IMR-90 (cell line): ENCODE data around the gene TM4SF18. TPM values are rescaled to one million over a fixed set of nuclear protein-coding genes. Genes with fewer than 3 reads are reported as not detected.

ENCODE experiments used
- ATAC-seq: fragments of 200-7000 bp; cut with Tn5 transposase; 2 replicates; pipeline ENCODE4 v1.9.1; 2020; ENCODE audit warnings: low read depth, mild to moderate bottlenecking, moderate library complexity
- BruUV-seq: library from RNA; stranded (reverse); fragments of 400-500 nt; replicated peaks from 2 replicates; lab custom pipeline; 2021; lab: Mats Ljungman, UMichigan
- CTCF ChIA-PET: fragments of 300-600 bp; formaldehyde crosslinking; extraction: SDS; loops from one replicate; lab custom pipeline; 2021; ENCODE audit warnings: antibody characterized with exemption; lab: Yijun Ruan, JAX
- POLR2A ChIA-PET: fragments of 300-600 bp; sonication (Branson Sonifier 250); formaldehyde crosslinking; loops from one replicate; lab custom pipeline; 2022; ENCODE audit warnings: antibody characterized with exemption; ENCODE audit not compliant: unreplicated experiment; lab: Charles Lee
- DNase-seq: peaks from one replicate; pipeline ENCODE4 v3.0.0; 2013
- H2AFZ ChIP-seq: replicated peaks from 2 replicates; pipeline ENCODE3; 2013; ENCODE audit warnings: low read length, mild to moderate bottlenecking; ENCODE audit not compliant: poor library complexity
- H2AK5ac ChIP-seq: 2 replicates; pipeline ENCODE4 v1.6.1; 2013; ENCODE audit warnings: low read depth, low read length, inconsistent platforms
- H2AK9ac ChIP-seq: replicated peaks from 2 replicates; pipeline ENCODE3; 2013; ENCODE audit warnings: mild to moderate bottlenecking, low read depth, low read length, moderate library complexity; ENCODE audit not compliant: poor library complexity
- H2BK120ac ChIP-seq: 2 replicates; pipeline ENCODE4 v1.6.1; 2013; ENCODE audit warnings: low read depth, low read length, inconsistent platforms
- H2BK15ac ChIP-seq: 3 replicates; pipeline ENCODE4 v1.6.1; 2013; ENCODE audit warnings: low read depth, low read length, inconsistent platforms
- H2BK20ac ChIP-seq: 2 replicates; pipeline ENCODE4 v1.6.1; 2013; ENCODE audit warnings: low read depth, mild to moderate bottlenecking, inconsistent platforms, low read length, moderate library complexity
- H2BK5ac ChIP-seq: 2 replicates; pipeline ENCODE4 v1.6.1; 2013; ENCODE audit warnings: mild to moderate bottlenecking, low read depth, low read length, inconsistent platforms; ENCODE audit not compliant: poor library complexity, severe bottlenecking
- H3K14ac ChIP-seq: replicated peaks from 2 replicates; pipeline ENCODE4 v1.6.1; 2013; ENCODE audit warnings: low read depth, low read length, inconsistent platforms
- H3K18ac ChIP-seq: 2 replicates; pipeline ENCODE4 v1.6.1; 2013; ENCODE audit warnings: low read depth, low read length, control low read depth
- H3K23ac ChIP-seq: 2 replicates; pipeline ENCODE4 v1.6.1; 2013; ENCODE audit warnings: low read depth, low read length, inconsistent platforms
- H3K27ac ChIP-seq: 2 replicates; pipeline ENCODE4 v1.5.1; 2013; ENCODE audit warnings: mild to moderate bottlenecking, control low read depth, low read length; ENCODE audit not compliant: insufficient read depth
- H3K27me3 ChIP-seq: 2 replicates; pipeline ENCODE4 v1.6.1; 2013; ENCODE audit warnings: low read length; ENCODE audit not compliant: control insufficient read depth, insufficient read depth
- H3K36me3 ChIP-seq: 2 replicates; pipeline ENCODE4 v1.6.1; 2013; ENCODE audit warnings: low read length, mixed read lengths; ENCODE audit not compliant: control insufficient read depth, insufficient read depth
- H3K4ac ChIP-seq: 2 replicates; pipeline ENCODE4 v1.6.1; 2013; ENCODE audit warnings: low read depth, low read length, inconsistent platforms
- H3K4me1 ChIP-seq: 2 replicates; pipeline ENCODE4 v1.6.1; 2013; ENCODE audit warnings: low read length, mixed read lengths; ENCODE audit not compliant: control insufficient read depth, insufficient read depth
- H3K4me2 ChIP-seq: 2 replicates; pipeline ENCODE4 v1.6.1; 2013; ENCODE audit warnings: low read depth, mild to moderate bottlenecking, control low read depth, low read length, moderate library complexity
- H3K4me3 ChIP-seq: 2 replicates; pipeline ENCODE4 v1.5.1; 2013; ENCODE audit warnings: low read depth, mild to moderate bottlenecking, control low read depth, low read length, moderate library complexity; ENCODE audit not compliant: insufficient read depth
- H3K56ac ChIP-seq: 2 replicates; pipeline ENCODE4 v1.6.1; 2013; ENCODE audit warnings: low read length, inconsistent platforms; ENCODE audit not compliant: insufficient read depth; ENCODE audit errors: extremely low read depth
- H3K79me1 ChIP-seq, 2 experiments: 2 replicates each; pipeline ENCODE4 v1.6.1; 2013; ENCODE audit warnings: low read length in 2 of 2, inconsistent platforms in 1 of 2, low read depth in 1 of 2
- H3K9ac ChIP-seq: 2 replicates; pipeline ENCODE4 v1.6.1; 2013; ENCODE audit warnings: low read depth, low read length, control low read depth
- H3K9me1 ChIP-seq: 2 replicates; pipeline ENCODE4 v1.6.1; 2013; ENCODE audit warnings: low read length, inconsistent platforms; ENCODE audit not compliant: insufficient read depth
- H3K9me3 ChIP-seq: 2 replicates; pipeline ENCODE4 v1.6.1; 2013; ENCODE audit warnings: low read length; ENCODE audit not compliant: control insufficient read depth, insufficient read depth
- H4K20me1 ChIP-seq: 2 replicates; pipeline ENCODE4 v1.6.1; 2013; ENCODE audit warnings: low read length, inconsistent platforms; ENCODE audit not compliant: insufficient read depth
- H4K5ac ChIP-seq: 2 replicates; pipeline ENCODE4 v1.6.1; 2013; ENCODE audit warnings: mild to moderate bottlenecking, low read depth, low read length, control low read depth
- H4K8ac ChIP-seq, 2 experiments: 2 replicates each; pipeline ENCODE4 v1.6.1; 2013; ENCODE audit warnings: low read depth in 2 of 2, low read length in 2 of 2, control low read depth in 1 of 2, inconsistent platforms in 1 of 2
- H4K91ac ChIP-seq: 2 replicates; pipeline ENCODE4 v1.6.1; 2013; ENCODE audit warnings: low read depth, low read length, inconsistent platforms; ENCODE audit not compliant: insufficient read depth
- BHLHE40 ChIP-seq: fragments of 150-350 bp; IDR thresholded peaks from 2 replicates; pipeline ENCODE4 v1.6.1; 2016; ENCODE audit warnings: mild to moderate bottlenecking, low read depth, low read length
- CEBPB ChIP-seq: IDR thresholded peaks from 2 replicates; pipeline ENCODE4 v1.6.1; 2012; ENCODE audit warnings: low read depth, low read length, improper control_type of control experiment
- CHD1 ChIP-seq: IDR thresholded peaks from 2 replicates; pipeline ENCODE4 v1.6.1; 2012; ENCODE audit warnings: low read depth, low read length, improper control_type of control experiment
- FOS ChIP-seq: fragments of 150-350 bp; IDR thresholded peaks from 2 replicates; pipeline ENCODE4 v1.6.1; 2016; ENCODE audit warnings: low read depth, low read length
- MAFK ChIP-seq: IDR thresholded peaks from 2 replicates; pipeline ENCODE4 v1.6.1; 2012; ENCODE audit warnings: low read depth, low read length, improper control_type of control experiment
- MAZ ChIP-seq: IDR thresholded peaks from 2 replicates; pipeline ENCODE4 v1.6.1; 2012; ENCODE audit warnings: low read depth, mild to moderate bottlenecking, low read length, improper control_type of control experiment, moderate library complexity, borderline replicate concordance
- MXI1 ChIP-seq: IDR thresholded peaks from 2 replicates; pipeline ENCODE4 v1.6.1; 2012; ENCODE audit warnings: low read depth, mild to moderate bottlenecking, low read length, moderate library complexity, borderline replicate concordance
- NFE2L2 ChIP-seq: fragments of 150-350 bp; IDR thresholded peaks from 2 replicates; pipeline ENCODE4 v1.6.1; 2016; ENCODE audit warnings: low read depth, mild to moderate bottlenecking, low read length
- POLR2A ChIP-seq: IDR thresholded peaks from 2 replicates; pipeline ENCODE4 v1.6.1; 2012; ENCODE audit warnings: mild to moderate bottlenecking, low read depth, low read length
- RAD21 ChIP-seq: IDR thresholded peaks from 2 replicates; pipeline ENCODE4 v1.6.1; 2012; ENCODE audit warnings: low read length, improper control_type of control experiment
- RCOR1 ChIP-seq: IDR thresholded peaks from 2 replicates; pipeline ENCODE4 v1.6.1; 2012; ENCODE audit warnings: mild to moderate bottlenecking, low read length, improper control_type of control experiment; ENCODE audit not compliant: insufficient replicate concordance
- RFX5 ChIP-seq: IDR thresholded peaks from 2 replicates; pipeline ENCODE4 v1.8.0; 2012; ENCODE audit warnings: low read depth, mild to moderate bottlenecking, low read length, moderate library complexity
- SMC3 ChIP-seq: fragments of 150-350 bp; IDR thresholded peaks from 2 replicates; pipeline ENCODE4 v1.6.1; 2016; ENCODE audit warnings: low read depth, mild to moderate bottlenecking, antibody characterized with exemption, low read length, moderate library complexity
- WGBS, 2 experiments: methylation state at CpG; one replicate each; pipeline versions ENCODE4 v1.1.5 to v1.1.7; 2013; ENCODE audit warnings: missing lambda C conversion rate in 2 of 2; ENCODE audit not compliant: insufficient read length in 1 of 2; ENCODE audit errors: extremely low coverage in 2 of 2; 5-methylcytosine and 5-hydroxymethylcytosine counted together
- dilution Hi-C: fragments of 300-500 bp; cut with HindIII; formaldehyde crosslinking; loops from one replicate; pipeline ENCODE4 v1.14.3; 2018; ENCODE audit warnings: low sequenced_read_pairs; ENCODE audit not compliant: unreplicated experiment
- in situ Hi-C: fragments of 300-500 bp; cut with MboI; formaldehyde crosslinking; loops from 3 replicates; pipeline ENCODE4 v1.14.3; 2019; ENCODE audit warnings: low sequenced_read_pairs, inconsistent platforms, mixed read lengths
- intact Hi-C: fragments of 100-400 bp; cut with micrococcal nuclease; formaldehyde crosslinking; loops from 2 replicates; pipeline ENCODE4 v1.10.0; 2022
- polyA plus RNA-seq, 3 experiments: library from polyadenylated mRNA; depleted of rRNA; stranded (reverse); fragments of >200 nt; gene quantifications; 2 replicates each; pipeline ENCODE4 v1.2.3, GENCODE V29; 2012; ENCODE audit warnings: low replicate concordance in 1 of 3
- total RNA-seq: library from RNA; depleted of rRNA; stranded (reverse); fragments of >200 nt; gene quantifications from 2 replicates; pipeline ENCODE4 v1.2.3, GENCODE V29; 2012
- TF ChIP-seq, protein P1 (sequence below): fragments of 150-350 bp; IDR thresholded peaks from 2 replicates; pipeline ENCODE4 v1.6.1; 2016; ENCODE audit warnings: low read depth, mild to moderate bottlenecking, low read length, moderate library complexity, borderline replicate concordance
- TF ChIP-seq, protein P2 (sequence below): fragments of 150-350 bp; IDR thresholded peaks from 2 replicates; pipeline ENCODE4 v1.6.1; 2017; ENCODE audit warnings: mild to moderate bottlenecking, antibody characterized with exemption, low read length, low read depth
- TF ChIP-seq, protein P3 (sequence below): conservative IDR thresholded peaks from 2 replicates; pipeline ENCODE4 v1.5.1; 2012; ENCODE audit warnings: mild to moderate bottlenecking, low read depth, low read length, improper control_type of control experiment

Gene TM4SF18
- total and polyA plus RNA-seq, 2 of the 4 experiments (the other 2 are of a cell fraction), result under 0.01 TPM; not detected in 1

DNA sequence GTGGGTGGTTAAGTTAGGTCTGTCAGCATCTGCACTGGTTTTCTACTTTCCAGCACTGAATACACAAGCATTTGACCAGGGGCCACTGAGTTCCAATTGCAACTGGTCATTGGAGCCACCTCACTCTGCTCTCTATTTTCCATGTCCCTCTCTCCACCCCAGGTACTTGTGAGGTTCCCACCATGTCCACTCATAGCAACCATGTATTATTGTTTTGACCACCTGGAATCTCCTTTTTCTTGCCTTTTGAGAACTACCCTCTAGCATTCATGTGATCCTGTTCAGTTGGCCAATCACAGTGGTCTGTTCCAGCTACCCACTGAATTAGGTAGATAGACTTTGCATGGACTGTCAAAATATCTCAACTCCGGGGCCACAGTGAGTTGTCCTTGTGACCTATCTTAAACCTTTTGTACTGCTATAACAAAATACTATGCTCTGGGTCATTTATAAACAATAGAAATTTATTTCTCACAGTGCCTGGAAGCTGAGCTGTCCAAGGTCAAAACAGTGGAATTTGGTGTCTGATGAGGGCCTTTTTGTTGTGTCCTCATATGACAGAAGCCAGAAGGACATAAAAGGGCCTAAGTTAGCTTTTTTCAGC, 20.2 kb upstream of the TM4SF18 start:
- Histone ChIP-seq H4K5ac (peak overlapping the region; percentile 53; the same call in 1 of the 2 replicates), H4K20me1 (no peaks in the 10 kb centered on the region), H3K14ac (no peak overlapping the region), H3K4ac (no peak overlapping the region), H3K23ac (no peak overlapping the region), H3K27ac (no peak overlapping the region), H3K36me3 (no peaks in the 10 kb centered on the region), H3K56ac (no peak overlapping the region), H4K8ac (peak overlapping the region; percentile 19 to 28; a peak in 1 of 4 replicates), H3K9me1 (0 out of 2 replicates have a peak, but pooled peaks cover 3% of the 10 kb centered on the region), H3K4me1 (peaks cover 8% of the 10 kb centered on the region), H2BK15ac (peak overlapping the region; percentile 83; the same call in 1 of the 3 replicates), H3K4me2 (no peak overlapping the region), H2AK9ac (no peak overlapping the region), H3K4me3 (no peak overlapping the region), H3K9ac (no peak overlapping the region), H2AFZ (no peak overlapping the region), H3K9me3 (no peaks in the 10 kb centered on the region), H2BK20ac (no peak overlapping the region), H2BK5ac (no peak overlapping the region), H3K18ac (peak overlapping the region; percentile 59; the same call in 1 of the 2 replicates), H2BK120ac (peak overlapping the region; percentile 54; the same call in 1 of the 2 replicates), H4K91ac (no peak overlapping the region), H2AK5ac (peak overlapping the region; percentile 70), H3K27me3 (no peaks in the 10 kb centered on the region), H3K79me1 (no peaks in the 10 kb centered on the region)
- in situ Hi-C loops (no loop called here), intact Hi-C loops (no loop called here), dilution Hi-C loops (no loop called here)
- ATAC-seq (no peak), DNase-seq (no peak)
- CTCF ChIA-PET, result interaction anchor here (0.7 kb wide), 1 partner anchor 32 kb away, joined by 3 read pairs; no protein-coding TSS in a partner anchor
- TF ChIP-seq FOS, result no peak
- TF ChIP-seq CHD1, result no peak
- TF ChIP-seq MAFK, result no peak
- TF ChIP-seq MAZ, result no peak
- TF ChIP-seq CEBPB, result no peak
- no peak for TF ChIP-seq RFX5
- TF ChIP-seq, protein P1, sequence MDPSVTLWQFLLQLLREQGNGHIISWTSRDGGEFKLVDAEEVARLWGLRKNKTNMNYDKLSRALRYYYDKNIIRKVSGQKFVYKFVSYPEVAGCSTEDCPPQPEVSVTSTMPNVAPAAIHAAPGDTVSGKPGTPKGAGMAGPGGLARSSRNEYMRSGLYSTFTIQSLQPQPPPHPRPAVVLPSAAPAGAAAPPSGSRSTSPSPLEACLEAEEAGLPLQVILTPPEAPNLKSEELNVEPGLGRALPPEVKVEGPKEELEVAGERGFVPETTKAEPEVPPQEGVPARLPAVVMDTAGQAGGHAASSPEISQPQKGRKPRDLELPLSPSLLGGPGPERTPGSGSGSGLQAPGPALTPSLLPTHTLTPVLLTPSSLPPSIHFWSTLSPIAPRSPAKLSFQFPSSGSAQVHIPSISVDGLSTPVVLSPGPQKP, result no peak
- no peak for TF ChIP-seq BHLHE40
- no peak for TF ChIP-seq POLR2A
- no peak for TF ChIP-seq NFE2L2
- TF ChIP-seq, protein P2, sequence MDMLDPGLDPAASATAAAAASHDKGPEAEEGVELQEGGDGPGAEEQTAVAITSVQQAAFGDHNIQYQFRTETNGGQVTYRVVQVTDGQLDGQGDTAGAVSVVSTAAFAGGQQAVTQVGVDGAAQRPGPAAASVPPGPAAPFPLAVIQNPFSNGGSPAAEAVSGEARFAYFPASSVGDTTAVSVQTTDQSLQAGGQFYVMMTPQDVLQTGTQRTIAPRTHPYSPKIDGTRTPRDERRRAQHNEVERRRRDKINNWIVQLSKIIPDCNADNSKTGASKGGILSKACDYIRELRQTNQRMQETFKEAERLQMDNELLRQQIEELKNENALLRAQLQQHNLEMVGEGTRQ, result no peak
- no peak for TF ChIP-seq SMC3
- no peak for TF ChIP-seq MXI1
- TF ChIP-seq RAD21, result no peak
- TF ChIP-seq, protein P3, sequence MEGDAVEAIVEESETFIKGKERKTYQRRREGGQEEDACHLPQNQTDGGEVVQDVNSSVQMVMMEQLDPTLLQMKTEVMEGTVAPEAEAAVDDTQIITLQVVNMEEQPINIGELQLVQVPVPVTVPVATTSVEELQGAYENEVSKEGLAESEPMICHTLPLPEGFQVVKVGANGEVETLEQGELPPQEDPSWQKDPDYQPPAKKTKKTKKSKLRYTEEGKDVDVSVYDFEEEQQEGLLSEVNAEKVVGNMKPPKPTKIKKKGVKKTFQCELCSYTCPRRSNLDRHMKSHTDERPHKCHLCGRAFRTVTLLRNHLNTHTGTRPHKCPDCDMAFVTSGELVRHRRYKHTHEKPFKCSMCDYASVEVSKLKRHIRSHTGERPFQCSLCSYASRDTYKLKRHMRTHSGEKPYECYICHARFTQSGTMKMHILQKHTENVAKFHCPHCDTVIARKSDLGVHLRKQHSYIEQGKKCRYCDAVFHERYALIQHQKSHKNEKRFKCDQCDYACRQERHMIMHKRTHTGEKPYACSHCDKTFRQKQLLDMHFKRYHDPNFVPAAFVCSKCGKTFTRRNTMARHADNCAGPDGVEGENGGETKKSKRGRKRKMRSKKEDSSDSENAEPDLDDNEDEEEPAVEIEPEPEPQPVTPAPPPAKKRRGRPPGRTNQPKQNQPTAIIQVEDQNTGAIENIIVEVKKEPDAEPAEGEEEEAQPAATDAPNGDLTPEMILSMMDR, result no peak
- TF ChIP-seq RCOR1, result no peak
- no TSS peak for BruUV-seq
- POLR2A ChIA-PET, result no interaction called here
- whole genome bisulfite sequencing, 2 experiments, result no CpG with 5 or more reads among the region's 1 CpG
